ENCODE results near the gene TMEM143. TPM values are rescaled to one million over a fixed set of nuclear protein-coding genes. Genes with fewer than 3 reads are reported as not detected.

The TMEM143 gene
- total RNA-seq, 2 donors from 2014 or later: 14.5 to 16.1 TPM

GRCh38 chr19:48290771-48291488 lies 72.8 kb downstream of the TMEM143 start:
- DNase-seq: peak; percentile 69 to 83 (median 76)
- 1 to 2% methylated on average over 5 to 45 of the region's 45 CpGs for WGBS, 2 donors
- Histone ChIP-seq H3K27ac (no peak overlapping the region), H3K4me1 (peaks cover 11% of the 10 kb centered on the region), H3K9me3 (no peaks in the 10 kb centered on the region), H3K27me3 (no peaks in the 10 kb centered on the region), H3K4me3 (peak overlapping the region in 1 of 2 donors; percentile 1), H3K36me3 (replicated peaks in 1 of 2; ENCODE audit: insufficient read depth in 1 of 2, low read depth in 2 of 2) (no peaks in the 10 kb centered on the region)
- ATAC-seq: peak; percentile 88
- intact Hi-C loops (cut with DNase I): no loop called here
- TF ChIP-seq, protein P1, sequence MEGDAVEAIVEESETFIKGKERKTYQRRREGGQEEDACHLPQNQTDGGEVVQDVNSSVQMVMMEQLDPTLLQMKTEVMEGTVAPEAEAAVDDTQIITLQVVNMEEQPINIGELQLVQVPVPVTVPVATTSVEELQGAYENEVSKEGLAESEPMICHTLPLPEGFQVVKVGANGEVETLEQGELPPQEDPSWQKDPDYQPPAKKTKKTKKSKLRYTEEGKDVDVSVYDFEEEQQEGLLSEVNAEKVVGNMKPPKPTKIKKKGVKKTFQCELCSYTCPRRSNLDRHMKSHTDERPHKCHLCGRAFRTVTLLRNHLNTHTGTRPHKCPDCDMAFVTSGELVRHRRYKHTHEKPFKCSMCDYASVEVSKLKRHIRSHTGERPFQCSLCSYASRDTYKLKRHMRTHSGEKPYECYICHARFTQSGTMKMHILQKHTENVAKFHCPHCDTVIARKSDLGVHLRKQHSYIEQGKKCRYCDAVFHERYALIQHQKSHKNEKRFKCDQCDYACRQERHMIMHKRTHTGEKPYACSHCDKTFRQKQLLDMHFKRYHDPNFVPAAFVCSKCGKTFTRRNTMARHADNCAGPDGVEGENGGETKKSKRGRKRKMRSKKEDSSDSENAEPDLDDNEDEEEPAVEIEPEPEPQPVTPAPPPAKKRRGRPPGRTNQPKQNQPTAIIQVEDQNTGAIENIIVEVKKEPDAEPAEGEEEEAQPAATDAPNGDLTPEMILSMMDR (IDR thresholded peaks at IDR 0.05): peak; percentile 91 to 99 (median 95)
- no peak for TF ChIP-seq POLR2A (IDR thresholded peaks at IDR 0.05)

- Histone ChIP-seq H3K27me3 (no peaks in the 10 kb centered on the region), H3K4me1 (peaks cover 11% of the 10 kb centered on the region), H3K4me3 (no peak overlapping the region), H3K36me3 (replicated peaks in 1 of 2; ENCODE audit: insufficient read depth in 1 of 2, low read depth in 2 of 2) (no peaks in the 10 kb centered on the region), H3K27ac (no peak overlapping the region), H3K9me3 (no peaks in the 10 kb centered on the region)
- TF ChIP-seq, protein P1 (IDR thresholded peaks at IDR 0.05): no peak
- no peak for TF ChIP-seq POLR2A (IDR thresholded peaks at IDR 0.05)
- no peak for DNase-seq
- intact Hi-C loops (cut with DNase I): no loop called here
- WGBS, 2 donors: 9 to 15% methylated on average over 10 of the region's 10 CpGs
- ATAC-seq: no peak
These were observed 73.4 kb downstream of the TMEM143 start for GRCh38 chr19:48290401-48290770.

- intact Hi-C loops (cut with DNase I): no loop called here
- Histone ChIP-seq H3K36me3 (replicated peaks in 1 of 2; ENCODE audit: insufficient read depth in 1 of 2, low read depth in 2 of 2) (no peaks in the 10 kb centered on the region), H3K9me3 (no peaks in the 10 kb centered on the region), H3K27ac (no peak overlapping the region), H3K4me3 (no peak overlapping the region), H3K4me1 (peaks cover 11% of the 10 kb centered on the region), H3K27me3 (no peaks in the 10 kb centered on the region)
- ATAC-seq: no peak
- no peak for DNase-seq
- TF ChIP-seq POLR2A (IDR thresholded peaks at IDR 0.05): no peak
- TF ChIP-seq, protein P1 (IDR thresholded peaks at IDR 0.05): no peak
- 72 to 91% methylated on average over 3 of the region's 3 CpGs for WGBS, 2 donors
These were observed 76.0 kb downstream of the TMEM143 start for GRCh38 chr19:48287748-48288147.

DNA sequence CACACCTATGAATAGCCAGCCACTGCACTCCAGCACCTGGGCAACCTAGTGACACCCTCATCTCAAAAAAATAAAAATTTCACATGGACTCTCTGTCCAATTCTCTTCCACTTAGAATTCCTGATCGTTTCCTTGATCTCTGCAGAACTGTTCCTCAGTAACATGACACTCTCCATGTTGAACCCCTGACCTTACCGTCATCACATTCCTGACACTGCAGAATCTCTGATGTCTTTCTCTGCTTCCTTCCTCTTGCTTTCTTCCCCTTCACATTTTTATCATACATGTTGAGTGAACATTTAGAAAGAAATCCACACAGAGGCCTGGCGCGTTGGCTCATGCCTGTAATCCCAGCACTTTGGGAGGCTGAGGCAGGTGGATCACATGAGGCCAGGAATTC lies 78.8 kb downstream of the TMEM143 start:
- Histone ChIP-seq H3K9me3 (no peaks in the 10 kb centered on the region), H3K4me1 (no peaks in the 10 kb centered on the region), H3K27me3 (no peaks in the 10 kb centered on the region), H3K27ac (no peak overlapping the region), H3K4me3 (no peak overlapping the region), H3K36me3 (replicated peaks in 1 of 2; ENCODE audit: insufficient read depth in 1 of 2, low read depth in 2 of 2) (no peaks in the 10 kb centered on the region)
- DNase-seq: no peak
- ATAC-seq: no peak
- intact Hi-C loops (cut with DNase I): no loop called here
- WGBS, 2 donors: 78 to 94% methylated on average over 4 of the region's 4 CpGs
- no peak for TF ChIP-seq POLR2A (IDR thresholded peaks at IDR 0.05)
- TF ChIP-seq, protein P1 (IDR thresholded peaks at IDR 0.05): no peak

DNA sequence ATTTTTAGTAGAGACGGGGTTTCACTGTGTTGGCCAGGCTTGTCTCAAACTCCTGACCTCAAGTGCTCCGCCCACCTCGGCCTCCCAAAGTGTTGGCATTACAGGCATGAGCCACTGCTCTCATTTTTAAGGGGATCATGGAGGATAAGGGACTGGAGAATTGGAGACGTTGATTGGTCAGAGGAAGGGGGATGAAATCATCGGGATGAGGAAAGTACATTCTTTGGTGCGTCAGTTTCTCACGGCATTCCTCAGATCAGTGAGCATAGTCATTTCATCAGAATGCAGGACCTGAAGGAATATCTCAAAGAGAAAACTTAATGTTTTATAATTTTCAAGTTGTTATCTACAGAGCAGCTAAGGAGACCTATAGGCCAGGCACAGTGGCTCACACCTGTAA lies 79.8 kb downstream of the TMEM143 start:
- H3K27me3 ChIP-seq: no peaks in the 10 kb centered on the region
- no peaks in the 10 kb centered on the region for H3K9me3 ChIP-seq
- H3K36me3 ChIP-seq (replicated peaks in 1 of 2; ENCODE audit: insufficient read depth in 1 of 2, low read depth in 2 of 2): no peaks in the 10 kb centered on the region
- no peak overlapping the region for H3K27ac ChIP-seq
- no peaks in the 10 kb centered on the region for H3K4me1 ChIP-seq
- ATAC-seq: no peak
- TF ChIP-seq POLR2A (IDR thresholded peaks at IDR 0.05): no peak
- TF ChIP-seq, protein P1 (IDR thresholded peaks at IDR 0.05): no peak
- WGBS, 2 donors: 84 to 97% methylated on average over 7 of the region's 7 CpGs
- DNase-seq: no peak
- intact Hi-C loops (cut with DNase I): no loop called here
- H3K4me3 ChIP-seq: no peak overlapping the region

All from body of pancreas (tissue), 4 donors.